ENCODE measurements around the gene MRAP2.

GRCh38 chr6:84123186-84123585, 89.6 kb downstream of the MRAP2 start:
- TF ChIP-seq EZH2 (IDR thresholded peaks at IDR 0.05; ENCODE audit: low read length, unreplicated experiment) (no peak), CTCF (conservative IDR thresholded peaks at IDR 0.05; ENCODE audit: low read depth, low read length) (no peak)

Measured in PC-3 (cell line).